Measurements from ENCODE around the gene TGFBR3.
"Not testable (repeated sequence)": the region's sequence is repeated elsewhere in the genome, so short reads cannot be mapped to it uniquely, and the experiment has no call there.

TGFBR3 gene

GRCh38 chr1:91689641-91690481, 196.1 kb downstream of the TGFBR3 start:
- no peak for DNase-seq (ENCODE audit: low read depth in 2 of 2)

- DNase-seq (ENCODE audit: low read depth in 2 of 2), result no peak
These were observed 198.5 kb downstream of the TGFBR3 start for GRCh38 chr1:91687452-91687851.

- DNase-seq (ENCODE audit: low read depth in 2 of 2), result no peak
These were observed 200.0 kb downstream of the TGFBR3 start for GRCh38 chr1:91685994-91686393.

- DNase-seq (ENCODE audit: low read depth in 2 of 2), result no peak
These were observed 201.3 kb downstream of the TGFBR3 start for GRCh38 chr1:91684481-91685196.

GRCh38 chr1:91683598-91683951, 202.4 kb downstream of the TGFBR3 start:
- DNase-seq (ENCODE audit: low read depth in 2 of 2), result no peak

GRCh38 chr1:91682882-91683597, 202.9 kb downstream of the TGFBR3 start:
- no peak for DNase-seq (ENCODE audit: low read depth in 2 of 2)

- DNase-seq (ENCODE audit: low read depth in 2 of 2), result no peak
These were observed 205.3 kb downstream of the TGFBR3 start for GRCh38 chr1:91680556-91681155.

- no peak for DNase-seq (ENCODE audit: low read depth in 2 of 2)
These were observed 206.5 kb downstream of the TGFBR3 start for GRCh38 chr1:91679446-91679845.

GRCh38 chr1:91676030-91676429, 209.9 kb downstream of the TGFBR3 start:
- DNase-seq (ENCODE audit: low read depth in 2 of 2), result no peak

GRCh38 chr1:91674107-91674506, 211.8 kb downstream of the TGFBR3 start:
- DNase-seq (ENCODE audit: low read depth in 2 of 2), result no peak

GRCh38 chr1:91673613-91674012, 212.3 kb downstream of the TGFBR3 start:
- no peak for DNase-seq (ENCODE audit: low read depth in 2 of 2)

- DNase-seq (ENCODE audit: low read depth in 2 of 2), result no peak
These were observed 213.3 kb downstream of the TGFBR3 start for GRCh38 chr1:91672601-91673161.

GRCh38 chr1:91670781-91671180, 215.2 kb downstream of the TGFBR3 start:
- no peak for DNase-seq (ENCODE audit: low read depth in 2 of 2)

GRCh38 chr1:91669584-91670350, 216.2 kb downstream of the TGFBR3 start:
- DNase-seq (ENCODE audit: low read depth in 2 of 2), result no peak

GRCh38 chr1:91666651-91667050, 219.3 kb downstream of the TGFBR3 start:
- DNase-seq (ENCODE audit: low read depth in 2 of 2), result not testable (repeated sequence)

GRCh38 chr1:91661121-91661520, 224.8 kb downstream of the TGFBR3 start:
- no peak for DNase-seq (ENCODE audit: low read depth in 2 of 2)

- DNase-seq (ENCODE audit: low read depth in 2 of 2), result no peak
These were observed 225.2 kb downstream of the TGFBR3 start for GRCh38 chr1:91660708-91661107.

GRCh38 chr1:91655912-91656449, 230.0 kb downstream of the TGFBR3 start:
- DNase-seq (ENCODE audit: low read depth in 2 of 2), result no peak

GRCh38 chr1:91653183-91653582, 232.8 kb downstream of the TGFBR3 start:
- no peak for DNase-seq (ENCODE audit: low read depth in 2 of 2)

- DNase-seq (ENCODE audit: low read depth in 2 of 2), result no peak
These were observed 234.3 kb downstream of the TGFBR3 start for GRCh38 chr1:91651661-91652071.

- DNase-seq (ENCODE audit: low read depth in 2 of 2), result no peak
These were observed 234.7 kb downstream of the TGFBR3 start for GRCh38 chr1:91651243-91651642.
